Panc1 (cell line): ENCODE results near the gene GREB1. TPM values are rescaled to one million over a fixed set of nuclear protein-coding genes. Genes with fewer than 3 reads are reported as not detected.

ENCODE experiments used
- ATAC-seq: fragments of 200-7000 bp; cut with Tn5 transposase; 2 replicates; pipeline ENCODE4 v1.9.1; 2020; ENCODE audit warnings: mild to moderate bottlenecking, moderate library complexity
- BruUV-seq: library from RNA; stranded (reverse); fragments of 400-500 nt; replicated peaks from 2 replicates; lab custom pipeline; 2021; lab: Mats Ljungman, UMichigan
- CTCF ChIA-PET: fragments of 300-600 bp; sonication (Branson Sonifier 250); formaldehyde crosslinking; loops from one replicate; lab custom pipeline; 2022; ENCODE audit warnings: antibody characterized with exemption; lab: Charles Lee
- POLR2A ChIA-PET: fragments of 300-600 bp; sonication (Branson Sonifier 250); formaldehyde crosslinking; loops from one replicate; lab custom pipeline; 2022; ENCODE audit warnings: antibody characterized with exemption; lab: Charles Lee
- DNase-seq: peaks from one replicate; pipeline ENCODE4 v3.0.0-alpha.2; 2010; ENCODE audit warnings: low read depth, low spot score
- H3K27ac ChIP-seq: 2 replicates; pipeline ENCODE4 v1.5.1; 2011; ENCODE audit warnings: mild to moderate bottlenecking, low read length, inconsistent platforms
- H3K27me3 ChIP-seq: fragments of 200-500 bp; sonication (Bioruptor generic); 2 replicates; pipeline ENCODE4 v1.6.0; 2014; ENCODE audit warnings: low read length, inconsistent platforms; ENCODE audit not compliant: control insufficient read depth, insufficient read depth
- H3K36me3 ChIP-seq: fragments of 200-500 bp; sonication (Bioruptor generic); 2 replicates; pipeline ENCODE4 v1.5.1; 2014; ENCODE audit warnings: inconsistent platforms, mild to moderate bottlenecking, low read length, moderate library complexity; ENCODE audit not compliant: control insufficient read depth, insufficient read depth
- H3K4me1 ChIP-seq: 2 replicates; pipeline ENCODE4 v1.5.1; 2011; ENCODE audit warnings: inconsistent platforms, mild to moderate bottlenecking, low read length, moderate library complexity; ENCODE audit not compliant: control insufficient read depth, insufficient read depth
- H3K4me3 ChIP-seq, 2 experiments: 2 replicates each; pipeline ENCODE4 v1.5.1; 2011 to 2012; ENCODE audit warnings: low read depth in 2 of 2, low read length in 2 of 2, mild to moderate bottlenecking in 2 of 2, inconsistent platforms in 1 of 2, moderate library complexity in 1 of 2
- H3K9me3 ChIP-seq: fragments of 200-500 bp; sonication (Bioruptor generic); 2 replicates; pipeline ENCODE4 v1.5.1; 2014; ENCODE audit warnings: low read depth, mild to moderate bottlenecking, inconsistent platforms, low read length, moderate library complexity; ENCODE audit not compliant: control insufficient read depth, insufficient read depth
- CTCF ChIP-seq: fragments of 450-650 bp; IDR thresholded peaks from 2 replicates; pipeline ENCODE4 v1.5.1; 2017; ENCODE audit warnings: mild to moderate bottlenecking
- POLR2AphosphoS5 ChIP-seq: IDR thresholded peaks from 2 replicates; pipeline ENCODE4 v1.6.1; 2012; ENCODE audit warnings: mild to moderate bottlenecking, low read depth, low read length, moderate library complexity
- REST ChIP-seq, 2 experiments: IDR thresholded peaks; 2 replicates each; pipeline ENCODE4 v1.6.1; 2011 to 2012; ENCODE audit warnings: low read depth in 2 of 2, control low read depth in 1 of 2, low read length in 1 of 2, mild to moderate bottlenecking in 1 of 2, moderate library complexity in 1 of 2; ENCODE audit not compliant: insufficient read depth in 1 of 2
- SIN3A ChIP-seq: IDR thresholded peaks from 2 replicates; pipeline ENCODE4 v1.6.1; 2012; ENCODE audit warnings: low read depth, mild to moderate bottlenecking, low read length, moderate library complexity, borderline replicate concordance; ENCODE audit not compliant: insufficient read depth
- TCF7L2 ChIP-seq: IDR thresholded peaks from 2 replicates; pipeline ENCODE4 v1.6.1; 2011; ENCODE audit warnings: mild to moderate bottlenecking, low read depth, low read length, inconsistent platforms
- in situ Hi-C: cut with HindIII; loops from 2 replicates; pipeline ENCODE4 v1.10.0; 2016; ENCODE audit warnings: low sequenced_read_pairs, low pct_unique_long_range_greater_than_20kb
- intact Hi-C: fragments of 100-400 bp; cut with micrococcal nuclease; formaldehyde crosslinking; loops from one replicate; pipeline ENCODE4 v1.10.0; 2022; ENCODE audit not compliant: unreplicated experiment
- total RNA-seq: library from RNA; stranded (reverse); gene quantifications from one replicate; pipeline ENCODE4 v1.2.1, GENCODE V29; 2021; ENCODE audit not compliant: unreplicated experiment

GREB1 gene
- total RNA-seq, 1 experiment from 2014 or later = 0.90 TPM

GRCh38 chr2:11567631-11568031, 33.8 kb downstream of the GREB1 start:
- ChIA-PET CTCF (no interaction called here), POLR2A (no interaction called here)
- in situ Hi-C loops (no loop called here), intact Hi-C loops (no loop called here)
- no peaks in the 10 kb centered on the region for H3K36me3 ChIP-seq
- no peak overlapping the region for H3K4me3 ChIP-seq
- peak; percentile 2; the same call in 1 of the 2 replicates for TF ChIP-seq TCF7L2
- TF ChIP-seq POLR2AphosphoS5 = no peak
- no peak for TF ChIP-seq SIN3A
- no peak for TF ChIP-seq REST (IDR thresholded peaks at IDR 0.05; ENCODE audit: insufficient read depth in 1 of 2, low read depth in 2 of 2, low read length in 1 of 2)
- no peak for TF ChIP-seq CTCF
- H3K9me3 ChIP-seq = no peaks in the 10 kb centered on the region
- H3K27me3 ChIP-seq = no peaks in the 10 kb centered on the region
- no peak for DNase-seq
- no peaks in the 10 kb centered on the region for H3K4me1 ChIP-seq
- H3K27ac ChIP-seq = no peak overlapping the region
- no TSS peak for BruUV-seq
- no peak for ATAC-seq

GRCh38 chr2:11568436-11568835, 34.6 kb downstream of the GREB1 start:
- no TSS peak for BruUV-seq
- ATAC-seq (no peak), DNase-seq (no peak)
- ChIA-PET POLR2A (no interaction called here), CTCF (interaction anchor here (0.6 kb wide), 1 partner anchor 14 kb away, joined by 3 read pairs; no protein-coding TSS in a partner anchor)
- in situ Hi-C loops = no loop called here
- H3K4me1 ChIP-seq = no peaks in the 10 kb centered on the region
- H3K36me3 ChIP-seq = no peaks in the 10 kb centered on the region
- no peak for TF ChIP-seq POLR2AphosphoS5
- TF ChIP-seq SIN3A = no peak
- TF ChIP-seq REST (IDR thresholded peaks at IDR 0.05; ENCODE audit: insufficient read depth in 1 of 2, low read depth in 2 of 2, low read length in 1 of 2) = no peak
- TF ChIP-seq CTCF = no peak
- TF ChIP-seq TCF7L2 = no peak
- no peak overlapping the region for H3K27ac ChIP-seq
- no peaks in the 10 kb centered on the region for H3K27me3 ChIP-seq
- H3K9me3 ChIP-seq = no peaks in the 10 kb centered on the region
- intact Hi-C loops = no loop called here
- H3K4me3 ChIP-seq = no peak overlapping the region
